ENCODE data around the gene RPTOR. TPM values are rescaled to one million over a fixed set of nuclear protein-coding genes. Genes with fewer than 3 reads are reported as not detected.
A peak's percentile ranks its signal among the peaks of the same experiment; 100 is the strongest.

RPTOR gene
- total and polyA plus RNA-seq, 10 of the 15 experiments (the other 5 are each of a cell fraction or from before 2014, with no cell fraction given): 0.18 to 32.1 (median 7.8) TPM

DNA sequence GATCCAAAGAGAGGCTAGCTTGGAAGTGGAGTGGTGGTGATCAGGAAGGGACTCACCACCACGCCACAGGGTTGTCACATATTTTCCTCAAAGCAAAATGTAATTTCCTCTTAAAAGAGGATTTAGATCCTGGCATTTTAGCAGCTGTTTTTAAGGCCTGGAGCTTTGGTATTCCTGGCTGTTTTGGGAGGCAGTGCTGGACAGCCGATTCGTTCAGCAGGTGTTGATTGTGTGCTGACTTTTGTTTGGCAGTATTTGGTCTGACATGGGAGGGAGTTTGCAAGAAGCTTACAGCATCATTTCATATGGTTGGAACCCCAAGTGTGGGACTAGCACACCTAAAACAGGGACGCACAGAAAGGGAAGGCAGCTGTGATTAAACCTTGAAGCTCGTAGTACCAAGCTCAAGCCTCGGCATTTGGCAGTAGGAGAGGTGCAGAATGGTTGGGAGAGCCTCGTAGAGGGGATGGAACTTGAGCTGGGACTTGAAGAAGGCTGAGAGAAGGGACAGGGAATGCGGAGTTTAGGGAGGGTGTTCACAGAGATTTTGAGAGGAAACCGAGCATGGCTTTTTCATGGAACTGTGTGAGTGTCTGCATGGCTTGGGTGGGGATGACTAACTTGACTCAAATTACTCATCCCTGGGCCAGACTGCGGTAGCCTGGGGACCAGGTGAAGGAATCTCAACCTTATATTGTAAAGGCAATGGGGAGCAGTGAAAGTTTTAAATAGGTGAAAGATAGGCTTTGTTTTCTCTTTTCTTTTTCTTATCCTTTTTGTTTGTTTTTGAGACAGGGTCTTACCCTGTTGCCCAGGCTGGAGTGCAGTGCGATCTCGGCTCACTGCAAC is 52.3 kb downstream of the RPTOR start (continued):
- TF ChIP-seq, protein P1, sequence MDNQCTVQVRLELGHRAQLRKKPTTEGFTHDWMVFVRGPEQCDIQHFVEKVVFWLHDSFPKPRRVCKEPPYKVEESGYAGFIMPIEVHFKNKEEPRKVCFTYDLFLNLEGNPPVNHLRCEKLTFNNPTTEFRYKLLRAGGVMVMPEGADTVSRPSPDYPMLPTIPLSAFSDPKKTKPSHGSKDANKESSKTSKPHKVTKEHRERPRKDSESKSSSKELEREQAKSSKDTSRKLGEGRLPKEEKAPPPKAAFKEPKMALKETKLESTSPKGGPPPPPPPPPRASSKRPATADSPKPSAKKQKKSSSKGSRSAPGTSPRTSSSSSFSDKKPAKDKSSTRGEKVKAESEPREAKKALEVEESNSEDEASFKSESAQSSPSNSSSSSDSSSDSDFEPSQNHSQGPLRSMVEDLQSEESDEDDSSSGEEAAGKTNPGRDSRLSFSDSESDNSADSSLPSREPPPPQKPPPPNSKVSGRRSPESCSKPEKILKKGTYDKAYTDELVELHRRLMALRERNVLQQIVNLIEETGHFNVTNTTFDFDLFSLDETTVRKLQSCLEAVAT (IDR thresholded peaks at IDR 0.05): no peak
- TF ChIP-seq, protein P2, sequence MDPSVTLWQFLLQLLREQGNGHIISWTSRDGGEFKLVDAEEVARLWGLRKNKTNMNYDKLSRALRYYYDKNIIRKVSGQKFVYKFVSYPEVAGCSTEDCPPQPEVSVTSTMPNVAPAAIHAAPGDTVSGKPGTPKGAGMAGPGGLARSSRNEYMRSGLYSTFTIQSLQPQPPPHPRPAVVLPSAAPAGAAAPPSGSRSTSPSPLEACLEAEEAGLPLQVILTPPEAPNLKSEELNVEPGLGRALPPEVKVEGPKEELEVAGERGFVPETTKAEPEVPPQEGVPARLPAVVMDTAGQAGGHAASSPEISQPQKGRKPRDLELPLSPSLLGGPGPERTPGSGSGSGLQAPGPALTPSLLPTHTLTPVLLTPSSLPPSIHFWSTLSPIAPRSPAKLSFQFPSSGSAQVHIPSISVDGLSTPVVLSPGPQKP (IDR thresholded peaks at IDR 0.05; ENCODE audit: low read depth, low read length): no peak

DNA sequence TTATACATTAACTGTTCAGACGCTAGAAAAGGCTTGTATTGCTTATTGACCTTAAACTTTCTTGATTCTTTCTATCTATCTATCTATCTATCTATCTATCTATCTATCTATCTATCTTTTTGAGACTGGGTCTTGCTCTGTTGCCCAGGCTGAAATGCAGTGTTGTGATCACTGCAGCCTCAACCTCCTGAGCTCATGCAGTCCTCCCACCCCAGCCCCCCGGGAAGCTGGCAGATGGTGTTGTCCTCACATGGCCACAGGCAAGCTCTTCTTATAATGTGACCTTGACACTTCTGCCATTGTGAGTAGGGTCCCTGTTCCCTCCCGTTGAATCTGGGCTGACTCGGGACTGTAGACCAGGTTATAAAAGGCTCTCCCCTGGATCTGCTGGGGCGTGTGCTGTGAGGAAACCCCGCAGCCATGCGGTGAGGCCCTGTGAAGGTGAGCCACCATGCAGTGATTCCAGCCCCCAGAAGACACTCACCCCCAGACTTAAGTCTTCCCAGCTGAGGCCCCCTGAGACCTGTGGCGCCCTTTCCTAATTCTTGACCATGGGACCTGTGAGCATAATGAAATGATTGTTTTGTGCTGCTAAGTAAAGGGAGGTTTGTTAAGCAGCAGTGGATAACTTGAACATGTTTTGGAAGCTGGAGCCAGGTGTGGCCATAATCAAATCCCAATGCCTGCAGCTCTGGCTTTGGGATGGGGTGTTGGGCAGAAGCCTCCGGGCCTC is 54.3 kb downstream of the RPTOR start:
- H3K27me3 ChIP-seq (replicated peaks in 1 of 2; ENCODE audit: control insufficient read depth in 2 of 2, insufficient read depth in 2 of 2, low read length in 1 of 2): no peaks in the 10 kb centered on the region
- RAD21 ChIA-PET (ENCODE audit: unreplicated experiment): no interaction called here
- no peaks in the 10 kb centered on the region; the same call in 2 of the 3 replicates for H3K9me3 ChIP-seq (replicated peaks; ENCODE audit: control insufficient read depth, insufficient read depth, low read length)
- ATAC-seq (no peak), FAIRE-seq (no peak), DNase-seq (ENCODE audit: low read depth, low spot score) (no peak)
- CTCF ChIA-PET: interaction anchor here (0.6 to 0.9 kb wide), 3 partner anchors 16 to 23 kb away, joined by 3 read pairs; no protein-coding TSS in a partner anchor
- no peak for TF ChIP-seq HDAC2 (IDR thresholded peaks at IDR 0.05)
- no peak for TF ChIP-seq GATAD2B (conservative IDR thresholded peaks at IDR 0.05; ENCODE audit: low read depth)
- no peak for TF ChIP-seq CBX5 (IDR thresholded peaks at IDR 0.05; ENCODE audit: low read depth)
- no peak overlapping the region for H2AFZ ChIP-seq (ENCODE audit: control insufficient read depth, low read depth, low read length)
- POLR2A ChIA-PET: no interaction called here
- intact Hi-C loops (cut with micrococcal nuclease; ENCODE audit: unreplicated experiment): no loop called here
- peaks cover 6% of the 10 kb centered on the region; the same call in 1 of the 2 replicates for H3K4me1 ChIP-seq (ENCODE audit: control insufficient read depth, insufficient read depth, low read length)
- no peak overlapping the region for H3K9ac ChIP-seq (ENCODE audit: control insufficient read depth, insufficient read depth, low read length)
- SMC1A ChIA-PET (ENCODE audit: uncharacterized antibody, unreplicated experiment): no interaction called here
- H3K27ac ChIP-seq (ENCODE audit: control insufficient read depth, insufficient read depth): peak overlapping the region; percentile 8; the same call in 1 of the 2 replicates
- WGBS (ENCODE audit: insufficient coverage, insufficient replicate concordance, low lambda C conversion rate, missing lambda C conversion rate): 95% methylated on average over 9 of the region's 9 CpGs
- peaks cover 26% of the 10 kb centered on the region for H3K79me2 ChIP-seq (ENCODE audit: control insufficient read depth, insufficient read depth, low read length)
- no peaks in the 10 kb centered on the region for H4K20me1 ChIP-seq (ENCODE audit: control insufficient read depth, insufficient read depth)
- BruUV-seq (replicated peaks): no TSS peak
- no peak overlapping the region for H3K4me2 ChIP-seq (ENCODE audit: control insufficient read depth, insufficient read depth)
- in situ Hi-C loops (cut with MboI): no loop called here
- peaks cover 0 to 2% of the 10 kb centered on the region in 2 experiments; a peak in 2 of 4 replicates for H3K36me3 ChIP-seq (ENCODE audit: control insufficient read depth in 2 of 2, insufficient read depth in 2 of 2, low read length in 1 of 2)
- no peak overlapping the region for H3K4me3 ChIP-seq
